Bronchus fibroblast of lung (primary cell): Measurements from ENCODE around the gene METTL24. TPM values are rescaled to one million over a fixed set of nuclear protein-coding genes. Genes with fewer than 3 reads are reported as not detected.

ENCODE experiments used
- total RNA-seq: library from RNA; depleted of rRNA; stranded (reverse); fragments of >200 nt; gene quantifications from 2 replicates; pipeline ENCODE4 v1.2.3, GENCODE V29; 2015

The METTL24 gene
- total RNA-seq: not detected in 2 replicates

DNA sequence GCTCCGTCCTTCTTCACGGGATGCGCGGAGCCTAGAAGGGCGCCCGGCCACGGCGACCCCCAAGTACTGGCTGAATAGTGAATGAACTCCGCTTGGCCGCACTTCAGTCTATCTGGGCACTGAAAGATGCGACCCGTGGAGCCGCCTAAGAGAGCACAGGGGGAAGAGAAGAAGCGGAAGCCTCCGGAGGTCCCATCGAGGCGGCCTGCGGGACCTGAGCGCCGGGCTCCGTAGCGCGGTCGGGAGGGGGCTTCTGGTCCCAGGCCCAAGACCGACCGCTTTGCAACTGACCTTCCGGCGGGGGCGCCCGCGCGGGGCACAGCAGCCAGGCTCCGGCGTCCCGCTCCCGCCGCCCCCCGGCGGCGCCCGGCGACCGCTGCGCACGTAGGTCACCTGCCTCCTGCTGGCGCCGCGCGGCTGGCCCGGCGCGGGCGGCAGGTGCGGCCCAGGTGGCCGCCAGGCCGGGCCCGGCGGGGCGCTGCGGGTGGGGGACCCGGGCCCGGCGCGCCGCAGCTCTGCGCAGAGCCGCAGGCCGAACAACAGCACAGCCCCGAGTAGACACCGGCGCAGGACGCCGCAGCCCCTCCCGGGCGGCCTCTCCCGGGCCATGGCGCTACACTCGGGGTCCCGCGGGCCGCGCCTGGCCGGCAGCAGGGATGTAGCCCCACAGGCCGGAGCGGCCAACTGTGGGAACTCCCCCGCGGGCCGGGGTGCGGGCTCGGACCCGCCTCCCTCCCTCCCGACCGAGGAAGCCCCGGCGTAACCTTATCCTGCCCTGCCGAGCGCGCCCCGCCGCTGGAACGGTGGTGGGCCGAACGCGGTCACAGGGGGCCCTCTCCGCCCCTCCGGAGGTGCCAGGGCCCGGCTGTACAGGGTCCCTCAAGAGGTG, at the start of gene METTL24:
Gene METTL24 (minus strand): TSS at position 686 of the 889 bp plus-strand sequence. CDS start 77 bp downstream, at position 609.

Other genes starting within 250 kb of the METTL24 start
- gene WASF1, start 178.7 kb downstream of the METTL24 start, total RNA-seq: 10.1 and 12.4 TPM in 2 replicates
- gene CDC40, start 177.9 kb downstream of the METTL24 start, total RNA-seq: 9.1 and 11.4 TPM in 2 replicates
- 0.17 and 0.74 TPM in 2 replicates for gene DDO, start 57.2 kb upstream of the METTL24 start, total RNA-seq
- 0.15 and 0.17 TPM in 2 replicates for gene SLC22A16, start 118.3 kb upstream of the METTL24 start, total RNA-seq